HG02759 (cell line): ENCODE measurements around the gene PRKCA.

ENCODE experiments used
- ATAC-seq: cut with Tn5 transposase; IDR thresholded peaks from one replicate; pipeline ENCODE4 v1.9.1; 2021; ENCODE audit warnings: mild to moderate bottlenecking, moderate library complexity; ENCODE audit not compliant: unreplicated experiment

Gene PRKCA

GRCh38 chr17:66634193-66634592 is 331.8 kb downstream of the PRKCA start:
- no peak for ATAC-seq

GRCh38 chr17:66635386-66636045 is 333.1 kb downstream of the PRKCA start:
- ATAC-seq, result no peak

GRCh38 chr17:66636111-66636510 is 333.7 kb downstream of the PRKCA start:
- no peak for ATAC-seq

- ATAC-seq, result no peak
Measured at GRCh38 chr17:66637491-66637890, 335.1 kb downstream of the PRKCA start.

- ATAC-seq, result no peak
Measured at GRCh38 chr17:66638707-66639479, 336.5 kb downstream of the PRKCA start.

- ATAC-seq, result no peak
Measured at GRCh38 chr17:66643815-66644710, 341.6 kb downstream of the PRKCA start.

- ATAC-seq, result no peak
Measured at GRCh38 chr17:66645259-66645658, 342.8 kb downstream of the PRKCA start.

- ATAC-seq, result no peak
Measured at GRCh38 chr17:66647391-66647983, 345.1 kb downstream of the PRKCA start.

- ATAC-seq, result no peak
Measured at GRCh38 chr17:66649818-66650543, 347.6 kb downstream of the PRKCA start.

- ATAC-seq, result no peak
Measured at GRCh38 chr17:66650544-66650877, 348.1 kb downstream of the PRKCA start.

GRCh38 chr17:66652840-66653507 is 350.6 kb downstream of the PRKCA start:
- no peak for ATAC-seq

- no peak for ATAC-seq
Measured at GRCh38 chr17:66654106-66654740, 351.8 kb downstream of the PRKCA start.

- no peak for ATAC-seq
Measured at GRCh38 chr17:66654764-66655163, 352.4 kb downstream of the PRKCA start.

GRCh38 chr17:66655461-66655860 is 353.0 kb downstream of the PRKCA start:
- ATAC-seq, result no peak

GRCh38 chr17:66655861-66656260 is 353.4 kb downstream of the PRKCA start:
- no peak for ATAC-seq

GRCh38 chr17:66661411-66662256 is 359.2 kb downstream of the PRKCA start:
- no peak for ATAC-seq

GRCh38 chr17:66662496-66662895 is 360.1 kb downstream of the PRKCA start:
- no peak for ATAC-seq

- ATAC-seq, result no peak
Measured at GRCh38 chr17:66663041-66663606, 360.7 kb downstream of the PRKCA start.
